Activated naive CD4-positive, alpha-beta T cell treated with anti-CD3 and anti-CD28 coated beads, Interleukin-2, amount 50 U/mL, for 72 hours (primary cell): ENCODE data around the gene CLSTN2. TPM values are rescaled to one million over a fixed set of nuclear protein-coding genes. Genes with fewer than 3 reads are reported as not detected.
A peak's percentile ranks its signal among the peaks of the same experiment; 100 is the strongest.

Experiments used
- ATAC-seq, 2 donors: fragments of 150-1000 bp; cut with Tn5 transposase; 2 replicates each; pipeline ENCODE4 v1.10.0; 2021; ENCODE audit warnings: mild to moderate bottlenecking in 2 of 2, moderate library complexity in 2 of 2
- DNase-seq, 2 donors: peaks; one replicate each; pipeline ENCODE4 v3.0.0; 2021 to 2022; ENCODE audit warnings: low spot score in 2 of 2
- H3K27ac Mint-ChIP-seq, 2 donors: one replicate each; pipeline ENCODE4 v1.8.0; 2022; ENCODE audit warnings: mild to moderate bottlenecking in 2 of 2, mixed read lengths in 2 of 2
- H3K36me3 Mint-ChIP-seq, 2 donors: one replicate each; pipeline ENCODE4 v1.8.0; 2022; ENCODE audit warnings: mixed read lengths in 2 of 2
- H3K9me3 Mint-ChIP-seq, 2 donors: one replicate each; pipeline ENCODE4 v1.8.0; 2022; ENCODE audit warnings: mixed read lengths in 2 of 2
- total RNA-seq, 2 donors: library from RNA; stranded (reverse); gene quantifications; one replicate each; pipeline ENCODE4 v1.2.3, GENCODE V29; 2022

CLSTN2 gene
- total RNA-seq, 2 donors from 2014 or later = not detected

- ATAC-seq (no peak), DNase-seq (no peak)
- Mint-ChIP-seq H3K9me3 (peaks cover 4 to 14% of the 10 kb centered on the region in 2 donors), H3K36me3 (peaks cover 0 to 6% of the 10 kb centered on the region in 2 donors), H3K27ac (no peak overlapping the region)
These were observed 409.7 kb downstream of the CLSTN2 start for GRCh38 chr3:140344601-140345205.

DNA sequence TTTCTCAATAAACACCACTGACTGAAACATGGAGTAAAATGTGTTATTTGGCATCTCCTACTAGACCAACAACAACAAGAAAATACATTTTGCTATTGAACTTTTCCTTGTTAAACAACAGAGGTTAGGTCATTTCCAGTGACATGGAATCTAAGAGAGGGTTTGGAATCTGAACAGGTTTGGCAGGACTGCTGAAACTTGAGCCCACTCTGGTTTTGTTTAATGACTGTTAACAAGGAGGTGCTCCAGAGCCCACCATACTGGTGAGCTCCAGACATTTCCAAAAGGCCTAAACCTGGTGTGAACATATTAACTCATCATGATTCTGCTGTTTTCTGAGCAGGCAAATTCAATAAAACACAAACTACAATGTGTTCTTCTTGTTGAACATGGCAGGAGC is 412.2 kb downstream of the CLSTN2 start:
- DNase-seq = no peak
- Mint-ChIP-seq H3K36me3 (peaks cover 0 to 6% of the 10 kb centered on the region in 2 donors), H3K27ac (no peak overlapping the region), H3K9me3 (peaks cover 4 to 14% of the 10 kb centered on the region in 2 donors)
- ATAC-seq = no peak

GRCh38 chr3:140349938-140350337 is 415.0 kb downstream of the CLSTN2 start:
- no peak for DNase-seq
- Mint-ChIP-seq H3K36me3 (peaks cover 0 to 6% of the 10 kb centered on the region in 2 donors), H3K9me3 (peaks cover 0 to 14% of the 10 kb centered on the region in 2 donors), H3K27ac (no peak overlapping the region)
- no peak for ATAC-seq

GRCh38 chr3:140351466-140351865 is 416.5 kb downstream of the CLSTN2 start:
- Mint-ChIP-seq H3K9me3 (peaks cover 0 to 14% of the 10 kb centered on the region in 2 donors), H3K36me3 (peaks cover 0 to 6% of the 10 kb centered on the region in 2 donors), H3K27ac (no peak overlapping the region)
- DNase-seq (no peak), ATAC-seq (no peak)

DNA sequence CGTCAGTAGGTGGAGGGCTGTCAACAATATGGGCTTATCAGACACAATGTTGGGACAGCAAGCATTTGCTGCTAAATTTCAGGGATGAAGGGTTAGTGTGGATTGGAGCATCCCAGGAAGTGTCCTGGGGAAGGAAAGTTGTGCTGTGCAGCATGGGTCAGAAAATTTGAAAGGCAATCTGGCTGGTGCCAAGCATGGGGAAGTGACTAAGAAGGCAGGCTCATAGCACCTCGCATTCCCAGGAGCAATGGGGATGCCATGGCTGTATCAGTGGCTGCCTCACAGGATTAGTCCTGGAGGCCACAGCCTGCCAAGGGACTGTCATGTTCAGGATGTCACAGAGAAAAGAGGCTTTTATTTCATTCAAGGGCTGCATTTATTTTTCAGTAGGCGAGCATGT is 420.5 kb downstream of the CLSTN2 start:
- ATAC-seq (no peak), DNase-seq (no peak)
- Mint-ChIP-seq H3K27ac (no peak overlapping the region), H3K9me3 (no peaks in the 10 kb centered on the region), H3K36me3 (no peaks in the 10 kb centered on the region)

GRCh38 chr3:140358686-140359085 is 423.7 kb downstream of the CLSTN2 start:
- no peak for DNase-seq
- no peaks in the 10 kb centered on the region for H3K36me3 Mint-ChIP-seq

DNA sequence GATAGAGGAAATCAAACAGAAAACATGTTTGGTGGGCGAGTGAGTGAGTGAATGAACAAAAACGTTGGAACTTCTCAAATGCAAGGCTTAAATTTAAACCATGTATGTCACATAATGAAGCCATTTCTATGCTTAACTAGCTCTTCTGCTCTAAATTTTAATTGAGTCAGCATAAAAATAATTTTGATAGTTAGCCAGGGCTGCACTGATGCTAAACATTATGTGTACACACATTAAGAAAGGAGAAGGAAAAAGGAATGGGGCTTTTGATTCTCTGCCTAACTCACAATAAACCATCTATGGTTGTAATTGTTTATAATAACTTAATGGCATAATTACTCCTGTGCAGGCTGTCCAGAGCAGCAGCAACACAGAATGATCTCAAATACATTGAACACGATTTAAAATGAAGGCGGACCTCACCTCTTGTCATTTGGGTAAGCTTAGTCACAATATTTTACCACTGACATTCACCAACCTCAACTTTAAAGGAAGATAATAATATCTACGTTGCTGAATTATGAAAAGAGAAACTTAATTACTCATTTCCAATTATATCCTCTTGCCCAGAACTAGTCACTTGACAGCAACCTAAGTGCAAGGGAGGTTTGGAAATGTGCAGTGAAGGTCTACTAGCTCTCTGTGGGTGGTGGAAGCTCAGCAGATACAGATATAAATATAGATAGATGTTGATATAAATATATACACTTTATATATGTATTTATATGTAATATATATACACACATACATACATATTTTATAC is 424.4 kb downstream of the CLSTN2 start:
- Mint-ChIP-seq H3K27ac (no peak overlapping the region), H3K36me3 (no peaks in the 10 kb centered on the region), H3K9me3 (no peaks in the 10 kb centered on the region)
- DNase-seq (no peak), ATAC-seq (peak in 1 of 2 donors; percentile 73)

More at GRCh38 chr3:140358686-140359085, 423.7 kb downstream of the CLSTN2 start:
- no peaks in the 10 kb centered on the region for H3K9me3 Mint-ChIP-seq
- no peak overlapping the region for H3K27ac Mint-ChIP-seq
- no peak for ATAC-seq

- no peaks in the 10 kb centered on the region for H3K36me3 Mint-ChIP-seq
- peak in 1 of 2 donors; percentile 68 for ATAC-seq
These were observed 425.3 kb downstream of the CLSTN2 start for GRCh38 chr3:140360332-140360731.

DNA sequence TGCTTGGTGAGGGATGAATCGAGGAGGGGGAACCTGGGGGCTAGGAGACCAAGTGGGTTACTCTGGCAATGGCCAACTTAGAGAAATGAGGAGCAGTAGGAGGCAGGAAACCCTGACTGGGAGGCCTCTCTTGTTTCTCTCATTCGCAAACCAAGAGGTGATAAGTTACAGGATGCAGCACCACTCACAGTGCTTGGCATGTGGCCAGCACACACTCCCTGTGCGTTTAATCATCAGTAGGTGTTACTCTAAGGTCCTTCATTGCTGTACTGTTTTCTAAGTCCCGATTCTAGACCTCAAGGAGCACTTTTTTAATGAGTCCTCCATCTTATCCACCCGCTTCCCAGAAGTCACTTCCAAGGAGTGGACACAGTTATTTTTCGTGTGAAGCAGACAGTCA is 428.8 kb downstream of the CLSTN2 start:
- no peak overlapping the region for H3K27ac Mint-ChIP-seq
- ATAC-seq = peak in 1 of 2 donors; percentile 64
- H3K9me3 Mint-ChIP-seq = no peaks in the 10 kb centered on the region
- H3K36me3 Mint-ChIP-seq = no peaks in the 10 kb centered on the region
- no peak for DNase-seq

More at GRCh38 chr3:140360332-140360731, 425.3 kb downstream of the CLSTN2 start:
- peak overlapping the region in 1 of 2 donors; percentile 79 for H3K27ac Mint-ChIP-seq
- H3K9me3 Mint-ChIP-seq = no peaks in the 10 kb centered on the region
- no peak for DNase-seq

- no peaks in the 10 kb centered on the region for H3K36me3 Mint-ChIP-seq
- DNase-seq = no peak
- ATAC-seq = no peak
- no peaks in the 10 kb centered on the region for H3K9me3 Mint-ChIP-seq
- H3K27ac Mint-ChIP-seq = no peak overlapping the region
These were observed 431.1 kb downstream of the CLSTN2 start for GRCh38 chr3:140365872-140366697.

DNA sequence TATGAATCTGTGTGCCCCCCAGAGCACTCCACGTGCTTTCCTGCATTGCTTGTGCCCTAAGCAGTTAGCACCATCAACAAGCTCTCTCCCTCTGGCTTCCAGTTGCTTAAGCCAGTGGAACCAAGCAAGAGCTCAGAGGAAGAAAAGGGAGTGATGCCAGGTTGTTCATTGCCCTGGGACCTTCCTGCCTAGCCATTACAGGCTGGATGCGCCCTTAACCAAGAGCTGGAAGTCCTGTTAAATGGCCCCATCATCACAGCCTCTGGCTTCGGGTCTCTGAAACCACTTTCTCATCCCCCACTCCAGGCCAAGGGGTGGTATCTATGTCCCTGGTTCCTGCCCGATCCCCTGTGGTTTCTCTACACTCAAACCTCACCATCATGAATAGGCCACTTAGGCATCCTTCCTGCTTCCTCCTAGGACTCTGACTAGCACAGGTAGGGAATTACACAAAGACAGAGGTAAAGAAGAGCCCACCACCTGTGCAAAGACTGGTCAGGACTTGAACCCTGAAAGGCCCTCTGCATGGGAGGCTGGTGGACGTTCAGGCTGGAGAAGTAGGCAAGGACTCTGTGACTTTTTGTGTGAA is 433.3 kb downstream of the CLSTN2 start:
- no peaks in the 10 kb centered on the region for H3K9me3 Mint-ChIP-seq
- no peak for DNase-seq
- H3K36me3 Mint-ChIP-seq = no peaks in the 10 kb centered on the region
- H3K27ac Mint-ChIP-seq = no peak overlapping the region
- ATAC-seq = no peak

DNA sequence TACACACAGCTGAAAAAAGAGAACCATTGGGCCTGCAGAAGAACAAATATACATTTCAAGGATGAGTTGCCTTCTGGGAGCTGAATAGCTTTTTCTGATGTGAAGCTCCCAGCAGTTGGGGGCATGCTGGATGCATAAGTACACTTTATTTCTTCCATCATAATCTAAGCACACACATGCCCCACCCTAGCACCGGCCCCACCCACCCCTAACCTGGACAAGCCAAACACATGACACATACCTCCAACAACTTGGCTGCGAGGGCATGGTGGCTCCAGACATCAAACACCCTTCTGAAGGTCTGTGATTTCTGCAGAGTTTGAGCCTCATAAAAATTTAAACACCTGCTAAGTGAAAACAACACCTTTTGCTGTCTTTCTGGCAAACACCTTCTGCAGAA is 435.7 kb downstream of the CLSTN2 start:
- DNase-seq (no peak), ATAC-seq (no peak)
- no peak overlapping the region for H3K27ac Mint-ChIP-seq
- no peaks in the 10 kb centered on the region for H3K36me3 Mint-ChIP-seq
- H3K9me3 Mint-ChIP-seq = no peaks in the 10 kb centered on the region

GRCh38 chr3:140373234-140373633 is 438.2 kb downstream of the CLSTN2 start:
- H3K9me3 Mint-ChIP-seq = no peaks in the 10 kb centered on the region
- ATAC-seq (no peak), DNase-seq (no peak)
- H3K36me3 Mint-ChIP-seq = no peaks in the 10 kb centered on the region
- H3K27ac Mint-ChIP-seq = no peak overlapping the region

DNA sequence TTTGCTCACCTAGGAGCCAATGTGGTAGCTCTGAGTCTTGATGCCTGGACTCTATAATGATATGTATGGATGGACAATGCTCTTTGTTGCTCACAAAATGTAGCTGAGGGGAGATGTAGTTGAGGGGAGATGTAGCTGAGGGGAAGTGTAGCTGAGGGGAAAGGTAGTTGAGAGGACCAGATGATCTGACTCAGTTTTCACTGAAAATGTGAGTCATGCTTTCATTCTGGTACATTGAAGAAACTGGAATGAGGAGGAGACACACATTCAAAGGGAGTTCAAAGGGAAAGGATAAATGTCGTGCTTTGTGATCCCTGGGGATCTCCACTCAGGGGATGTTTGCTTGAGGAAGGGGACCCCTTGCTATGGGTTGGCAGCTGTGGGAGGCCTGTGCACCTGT is 440.0 kb downstream of the CLSTN2 start:
- DNase-seq (no peak), ATAC-seq (peak; percentile 24 to 91)
- no peaks in the 10 kb centered on the region for H3K36me3 Mint-ChIP-seq
- peaks cover 0 to 5% of the 10 kb centered on the region in 2 donors for H3K9me3 Mint-ChIP-seq
- H3K27ac Mint-ChIP-seq = no peak overlapping the region

- ATAC-seq = no peak
- peaks cover 0 to 5% of the 10 kb centered on the region in 2 donors for H3K9me3 Mint-ChIP-seq
- no peak overlapping the region for H3K27ac Mint-ChIP-seq
- no peak for DNase-seq
- no peaks in the 10 kb centered on the region for H3K36me3 Mint-ChIP-seq
These were observed 441.3 kb downstream of the CLSTN2 start for GRCh38 chr3:140376136-140376889.

- H3K27ac Mint-ChIP-seq = no peak overlapping the region
- peaks cover 0 to 5% of the 10 kb centered on the region in 2 donors for H3K9me3 Mint-ChIP-seq
- ATAC-seq = no peak
- no peaks in the 10 kb centered on the region for H3K36me3 Mint-ChIP-seq
- no peak for DNase-seq
These were observed 442.7 kb downstream of the CLSTN2 start for GRCh38 chr3:140377644-140378043.
